PC-3 (cell line): ENCODE results near the gene ANGPTL8.

Source experiments
- EZH2phosphoT487 ChIP-seq: fragments of 300-600 bp; sonication (generic); IDR thresholded peaks from 2 replicates; pipeline ENCODE4 v1.6.1; 2018; ENCODE audit warnings: mild to moderate bottlenecking, antibody characterized with exemption, low read length, borderline replicate concordance
- TF ChIP-seq, protein P1 (sequence below): fragments of 300-600 bp; sonication (generic); conservative IDR thresholded peaks from 2 replicates; pipeline ENCODE4 v1.5.1; 2017; ENCODE audit warnings: antibody characterized with exemption, low read depth, mild to moderate bottlenecking, low read length

DNA sequence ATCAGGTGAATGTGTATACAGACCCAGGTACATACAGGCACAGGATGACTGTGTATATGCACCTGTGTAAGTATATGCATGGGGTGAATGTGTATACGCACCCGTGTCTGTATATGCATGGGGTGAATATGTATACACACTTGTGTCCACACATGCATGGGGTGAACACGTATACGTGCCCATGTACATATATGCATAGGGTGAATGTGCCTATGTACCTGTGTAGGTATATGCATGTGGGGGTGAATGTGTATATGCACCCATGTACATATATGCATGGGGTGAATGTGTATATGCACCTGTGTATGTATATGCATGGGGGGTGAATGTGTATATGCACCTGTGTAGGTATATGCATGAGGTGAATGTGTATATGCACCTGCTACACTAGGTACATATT is 6.9 kb upstream of the ANGPTL8 start:
- no peak for TF ChIP-seq EZH2phosphoT487
- TF ChIP-seq, protein P1, sequence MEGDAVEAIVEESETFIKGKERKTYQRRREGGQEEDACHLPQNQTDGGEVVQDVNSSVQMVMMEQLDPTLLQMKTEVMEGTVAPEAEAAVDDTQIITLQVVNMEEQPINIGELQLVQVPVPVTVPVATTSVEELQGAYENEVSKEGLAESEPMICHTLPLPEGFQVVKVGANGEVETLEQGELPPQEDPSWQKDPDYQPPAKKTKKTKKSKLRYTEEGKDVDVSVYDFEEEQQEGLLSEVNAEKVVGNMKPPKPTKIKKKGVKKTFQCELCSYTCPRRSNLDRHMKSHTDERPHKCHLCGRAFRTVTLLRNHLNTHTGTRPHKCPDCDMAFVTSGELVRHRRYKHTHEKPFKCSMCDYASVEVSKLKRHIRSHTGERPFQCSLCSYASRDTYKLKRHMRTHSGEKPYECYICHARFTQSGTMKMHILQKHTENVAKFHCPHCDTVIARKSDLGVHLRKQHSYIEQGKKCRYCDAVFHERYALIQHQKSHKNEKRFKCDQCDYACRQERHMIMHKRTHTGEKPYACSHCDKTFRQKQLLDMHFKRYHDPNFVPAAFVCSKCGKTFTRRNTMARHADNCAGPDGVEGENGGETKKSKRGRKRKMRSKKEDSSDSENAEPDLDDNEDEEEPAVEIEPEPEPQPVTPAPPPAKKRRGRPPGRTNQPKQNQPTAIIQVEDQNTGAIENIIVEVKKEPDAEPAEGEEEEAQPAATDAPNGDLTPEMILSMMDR = no peak
